Activated naive CD4-positive, alpha-beta T cell treated with anti-CD3 and anti-CD28 coated beads, Interleukin-2, amount 10 ng/mL, durations not matched to agents 7 days and 5 days (primary cell): ENCODE results near the gene SIPA1L3.

Experiments
- CTCF ChIA-PET: fragments of 350-600 bp; sonication (Branson Sonifier 250); formaldehyde crosslinking; loops from one replicate; lab custom pipeline; 2021; ENCODE audit warnings: antibody characterized with exemption; lab: Charles Lee
- DNase-seq: peaks from one replicate; pipeline ENCODE4 v3.0.0-alpha.2; 2020
- H3K27ac Mint-ChIP-seq: one replicate; pipeline ENCODE4 v1.8.0; 2021; ENCODE audit warnings: mild to moderate bottlenecking, moderate library complexity, mixed read lengths
- H3K27me3 Mint-ChIP-seq: one replicate; pipeline ENCODE4 v1.8.0; 2021; ENCODE audit warnings: mild to moderate bottlenecking, mixed read lengths
- H3K36me3 Mint-ChIP-seq: one replicate; pipeline ENCODE4 v1.8.0; 2021; ENCODE audit warnings: mixed read lengths
- H3K4me1 Mint-ChIP-seq: one replicate; pipeline ENCODE4 v1.8.0; 2021; ENCODE audit warnings: mixed read lengths
- H3K4me3 Mint-ChIP-seq: one replicate; pipeline ENCODE4 v1.8.0; 2021; ENCODE audit warnings: mild to moderate bottlenecking, moderate library complexity, mixed read lengths
- H3K9me3 Mint-ChIP-seq: one replicate; pipeline ENCODE4 v1.8.0; 2021; ENCODE audit warnings: mixed read lengths

The SIPA1L3 gene

DNA sequence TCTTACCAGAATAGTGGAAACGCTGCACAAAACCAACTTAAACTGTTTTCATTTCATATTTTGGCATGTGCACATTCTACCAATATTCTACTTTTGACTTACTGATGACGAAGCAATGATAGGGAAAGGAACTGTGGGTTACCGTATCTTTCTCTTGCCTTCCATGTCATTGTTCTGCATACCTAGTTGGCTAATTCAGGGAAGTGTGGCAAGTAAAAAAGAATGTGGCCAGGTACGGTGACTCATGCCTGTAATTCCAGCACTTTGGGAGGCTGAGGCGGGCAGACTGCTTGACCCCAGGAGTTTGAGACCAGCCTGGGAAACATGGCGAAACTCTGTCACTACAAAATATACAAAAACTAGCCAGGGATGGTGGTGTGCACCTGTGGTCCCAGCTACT, 108.2 kb downstream of the SIPA1L3 start:
- H3K27ac Mint-ChIP-seq: no peak overlapping the region
- no peaks in the 10 kb centered on the region for H3K27me3 Mint-ChIP-seq
- H3K4me1 Mint-ChIP-seq: no peaks in the 10 kb centered on the region
- H3K36me3 Mint-ChIP-seq: no peaks in the 10 kb centered on the region
- no peak for DNase-seq
- CTCF ChIA-PET: no interaction called here
- no peaks in the 10 kb centered on the region for H3K9me3 Mint-ChIP-seq
- H3K4me3 Mint-ChIP-seq: no peak overlapping the region

DNA sequence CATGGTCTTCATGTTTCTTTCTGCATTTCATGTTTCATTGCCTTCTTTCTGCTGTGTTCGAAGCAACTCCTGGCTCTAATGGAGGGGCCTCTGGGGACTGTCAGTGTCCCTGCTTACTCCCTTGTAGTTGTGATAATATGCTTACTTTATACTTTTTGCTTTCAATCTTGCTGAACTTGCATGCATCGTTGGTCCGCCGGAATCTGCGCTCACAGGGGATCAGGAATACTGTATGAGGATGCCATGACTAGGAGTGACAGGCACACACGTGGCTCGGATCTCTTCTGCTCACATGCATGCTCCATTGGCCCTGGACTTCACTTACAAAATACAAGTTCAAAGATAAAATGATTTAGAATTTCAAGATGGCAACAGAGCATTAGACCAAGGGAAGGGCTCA, 108.8 kb downstream of the SIPA1L3 start:
- DNase-seq: no peak
- Mint-ChIP-seq H3K9me3 (no peaks in the 10 kb centered on the region), H3K4me3 (no peak overlapping the region), H3K27ac (no peak overlapping the region), H3K36me3 (no peaks in the 10 kb centered on the region), H3K27me3 (no peaks in the 10 kb centered on the region), H3K4me1 (no peaks in the 10 kb centered on the region)
- CTCF ChIA-PET: interaction anchor here (0.7 kb wide), 1 partner anchor 9 kb away, joined by 3 read pairs; no protein-coding TSS in a partner anchor

DNA sequence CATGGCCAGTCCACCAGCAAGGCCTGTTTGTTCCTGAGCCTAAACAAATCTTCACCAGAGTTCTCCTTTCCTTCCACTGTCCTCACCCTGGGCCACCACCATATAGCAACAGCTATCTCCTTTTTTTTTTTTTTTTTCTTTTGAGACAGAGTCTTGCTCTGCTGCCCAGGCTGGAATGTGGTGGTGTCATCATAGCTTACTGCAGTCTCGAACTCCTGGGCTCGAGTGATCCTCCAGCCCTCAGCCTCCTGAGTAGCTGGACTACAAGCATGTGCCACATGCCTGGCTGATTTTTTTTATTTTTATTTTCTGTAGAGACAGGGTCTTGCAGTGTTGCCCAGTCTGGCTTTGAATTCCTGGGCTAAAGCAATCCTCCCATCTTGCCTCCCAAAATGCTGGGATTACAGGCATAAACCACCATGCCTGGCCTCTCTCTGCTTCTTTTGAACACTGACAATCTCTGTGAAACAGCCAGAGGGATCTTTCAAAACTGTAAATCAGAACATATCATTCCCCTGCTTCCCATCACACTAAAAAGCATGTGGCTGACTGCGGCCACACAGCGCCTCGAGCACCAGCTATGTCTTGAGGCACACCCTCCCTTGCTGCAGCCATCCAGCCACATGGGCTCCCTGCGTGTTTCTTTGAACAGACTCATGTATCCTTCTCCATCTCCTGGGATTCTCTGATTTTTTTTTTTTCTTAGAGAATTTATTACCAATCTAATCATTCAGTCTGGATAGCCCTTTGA, 110.6 kb downstream of the SIPA1L3 start:
- no peaks in the 10 kb centered on the region for H3K27me3 Mint-ChIP-seq
- DNase-seq: no peak
- CTCF ChIA-PET: no interaction called here
- no peak overlapping the region for H3K4me3 Mint-ChIP-seq
- H3K9me3 Mint-ChIP-seq: no peaks in the 10 kb centered on the region
- no peak overlapping the region for H3K27ac Mint-ChIP-seq
- H3K4me1 Mint-ChIP-seq: no peaks in the 10 kb centered on the region
- H3K36me3 Mint-ChIP-seq: no peaks in the 10 kb centered on the region

DNA sequence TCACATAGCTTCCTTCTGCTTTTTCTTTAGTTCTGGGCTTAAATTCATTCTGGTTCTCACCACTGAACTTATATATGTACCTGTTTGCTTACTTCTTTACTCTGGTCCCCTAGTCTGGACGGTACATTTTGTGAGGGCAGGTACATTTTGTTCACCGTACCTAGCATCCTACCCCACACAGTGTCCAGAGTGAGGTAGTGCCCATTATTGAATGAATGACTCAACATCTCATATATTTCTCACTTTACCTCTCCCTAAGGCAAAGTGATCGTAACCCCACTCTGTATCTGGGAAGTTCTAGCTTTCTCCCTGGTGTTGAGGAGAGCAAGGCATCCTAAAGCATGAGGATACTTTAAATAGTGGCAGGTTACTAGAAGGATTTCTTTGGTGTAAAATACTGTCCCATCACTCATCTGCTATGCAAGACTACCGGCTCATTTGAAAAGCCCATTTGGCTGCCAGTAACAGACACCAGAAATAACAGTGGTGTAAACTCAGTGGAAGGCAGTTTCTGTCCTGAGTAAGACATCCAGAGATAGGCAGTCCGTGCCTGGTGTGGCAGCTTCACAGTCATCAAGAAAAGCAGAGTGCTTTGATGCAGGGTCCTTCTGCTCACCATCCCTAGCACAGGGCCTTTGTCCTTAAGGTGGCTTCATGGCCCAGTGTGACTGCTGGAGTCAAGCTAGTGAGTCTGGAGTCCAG, 111.8 kb downstream of the SIPA1L3 start:
- CTCF ChIA-PET: interaction anchor here (0.7 to 0.8 kb wide), 2 partner anchors 116 to 808 kb away, joined by 3 to 4 read pairs; no protein-coding TSS in a partner anchor
- Mint-ChIP-seq H3K27ac (no peak overlapping the region), H3K4me1 (no peaks in the 10 kb centered on the region), H3K36me3 (no peaks in the 10 kb centered on the region), H3K27me3 (no peaks in the 10 kb centered on the region), H3K4me3 (no peak overlapping the region), H3K9me3 (no peaks in the 10 kb centered on the region)
- no peak for DNase-seq

DNA sequence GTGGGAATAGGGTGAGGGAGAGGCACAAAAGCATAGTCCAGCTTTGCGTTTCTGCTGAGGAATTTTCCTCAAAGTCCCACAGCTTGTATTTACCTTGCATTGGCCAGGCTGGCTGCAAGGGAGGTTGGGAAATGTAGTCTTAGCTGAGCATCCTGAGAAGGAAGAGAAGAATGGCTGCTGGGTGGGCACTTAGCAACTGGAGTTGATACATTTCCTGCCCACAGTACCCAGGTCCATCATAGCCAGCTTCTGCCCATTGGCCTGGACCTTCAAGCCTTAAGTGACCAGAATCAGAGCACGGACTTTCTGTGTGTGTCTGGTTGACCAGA, 112.4 kb downstream of the SIPA1L3 start:
- CTCF ChIA-PET: interaction anchor here (0.8 kb wide), 1 partner anchor 117 kb away, joined by 4 read pairs; no protein-coding TSS in a partner anchor
- no peak for DNase-seq
- Mint-ChIP-seq H3K36me3 (no peaks in the 10 kb centered on the region), H3K4me3 (no peak overlapping the region), H3K27me3 (no peaks in the 10 kb centered on the region), H3K27ac (no peak overlapping the region), H3K4me1 (no peaks in the 10 kb centered on the region), H3K9me3 (no peaks in the 10 kb centered on the region)

DNA sequence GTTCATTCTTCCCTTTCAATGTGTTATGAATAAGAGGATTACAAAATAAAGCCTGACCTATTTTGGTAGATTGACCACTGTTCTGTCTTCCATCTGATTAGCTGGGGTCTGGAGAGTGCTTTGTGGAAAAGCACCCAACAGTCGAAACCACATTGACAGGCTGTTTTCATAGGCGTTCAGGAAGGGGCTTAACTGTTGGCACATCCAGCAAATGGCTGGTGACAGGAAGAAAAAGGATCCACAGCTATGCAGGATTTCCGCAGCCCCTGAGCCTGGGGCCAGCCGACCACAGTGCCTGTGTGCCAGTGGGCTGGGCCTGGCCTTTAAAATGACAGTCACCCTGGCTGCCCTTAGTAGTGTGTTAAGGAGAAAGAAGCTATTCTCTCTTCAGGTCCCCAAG, 113.3 kb downstream of the SIPA1L3 start:
- H3K27me3 Mint-ChIP-seq: no peaks in the 10 kb centered on the region
- H3K4me3 Mint-ChIP-seq: no peak overlapping the region
- CTCF ChIA-PET: interaction anchor here (0.7 kb wide), 1 partner anchor 450 kb away, joined by 3 read pairs; no protein-coding TSS in a partner anchor
- no peaks in the 10 kb centered on the region for H3K9me3 Mint-ChIP-seq
- no peak overlapping the region for H3K27ac Mint-ChIP-seq
- no peaks in the 10 kb centered on the region for H3K4me1 Mint-ChIP-seq
- H3K36me3 Mint-ChIP-seq: no peaks in the 10 kb centered on the region
- DNase-seq: no peak

DNA sequence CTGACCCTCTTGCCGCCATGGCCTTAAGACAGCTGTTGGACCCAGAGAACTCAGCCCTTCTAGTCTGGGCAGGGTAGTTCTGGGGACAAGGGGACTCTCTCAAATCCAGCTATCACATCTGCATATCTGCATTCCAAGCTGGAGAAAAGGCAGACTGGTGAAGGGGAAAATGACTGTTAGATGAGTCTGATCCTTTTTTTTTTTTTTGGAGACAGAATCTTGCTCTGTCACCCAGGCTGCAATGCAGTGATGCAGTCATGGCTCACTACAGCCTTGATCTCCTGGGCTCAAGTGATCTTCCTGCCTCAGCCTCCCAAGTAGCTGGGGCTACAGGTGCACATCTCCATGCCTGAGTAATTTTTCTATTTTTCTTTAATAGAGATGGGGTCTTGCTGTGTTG, 114.3 kb downstream of the SIPA1L3 start:
- no peak for DNase-seq
- H3K4me1 Mint-ChIP-seq: no peaks in the 10 kb centered on the region
- no peaks in the 10 kb centered on the region for H3K36me3 Mint-ChIP-seq
- H3K4me3 Mint-ChIP-seq: no peak overlapping the region
- H3K27me3 Mint-ChIP-seq: no peaks in the 10 kb centered on the region
- CTCF ChIA-PET: interaction anchor here (0.6 kb wide), 1 partner anchor 23 kb away, joined by 3 read pairs; no protein-coding TSS in a partner anchor
- no peak overlapping the region for H3K27ac Mint-ChIP-seq
- H3K9me3 Mint-ChIP-seq: no peaks in the 10 kb centered on the region

DNA sequence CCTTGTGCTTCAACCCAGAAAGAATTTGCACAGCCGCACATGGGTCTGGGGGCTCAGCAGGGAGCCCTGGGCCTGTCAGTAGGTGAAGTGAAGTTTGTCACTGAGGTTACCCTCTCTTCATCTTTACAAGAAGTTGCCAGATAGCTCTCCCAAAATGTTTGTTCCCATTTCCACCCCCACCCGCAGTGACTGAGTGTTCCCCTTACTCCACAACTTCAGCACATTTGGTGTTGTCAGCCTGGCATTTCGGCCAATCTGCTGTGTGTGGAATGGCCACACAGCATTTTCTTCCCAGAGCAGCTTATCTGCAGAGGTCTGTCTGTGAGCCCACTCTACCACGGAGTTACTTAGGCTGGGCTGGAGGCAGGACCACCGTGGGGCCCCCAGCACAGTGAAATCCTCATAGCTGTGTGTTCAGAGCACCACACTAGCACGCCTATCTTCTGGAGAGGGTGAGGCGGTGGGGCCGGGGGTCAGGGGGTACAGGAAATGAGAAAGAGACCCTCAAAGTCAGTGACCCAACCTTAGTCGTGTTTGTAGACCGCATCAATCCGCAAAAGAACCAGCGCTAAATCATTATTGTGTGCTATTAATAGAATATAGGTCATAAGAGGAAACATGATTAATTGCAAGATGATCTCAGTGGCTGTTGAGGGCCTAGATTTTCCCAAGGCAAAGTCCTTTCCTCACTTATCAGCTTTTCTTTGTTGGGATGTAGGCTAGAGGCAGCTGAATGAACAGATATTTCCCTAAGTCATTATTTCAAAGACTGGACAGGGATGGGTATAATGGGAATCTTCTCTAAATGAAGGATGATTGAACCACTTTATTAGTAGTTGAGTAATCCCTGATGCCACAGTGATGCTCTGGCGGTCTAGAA, 116.0 kb downstream of the SIPA1L3 start:
- CTCF ChIA-PET: no interaction called here
- no peak for DNase-seq
- Mint-ChIP-seq H3K36me3 (no peaks in the 10 kb centered on the region), H3K4me1 (no peaks in the 10 kb centered on the region), H3K4me3 (no peak overlapping the region), H3K27me3 (no peaks in the 10 kb centered on the region), H3K27ac (no peak overlapping the region), H3K9me3 (no peaks in the 10 kb centered on the region)

DNA sequence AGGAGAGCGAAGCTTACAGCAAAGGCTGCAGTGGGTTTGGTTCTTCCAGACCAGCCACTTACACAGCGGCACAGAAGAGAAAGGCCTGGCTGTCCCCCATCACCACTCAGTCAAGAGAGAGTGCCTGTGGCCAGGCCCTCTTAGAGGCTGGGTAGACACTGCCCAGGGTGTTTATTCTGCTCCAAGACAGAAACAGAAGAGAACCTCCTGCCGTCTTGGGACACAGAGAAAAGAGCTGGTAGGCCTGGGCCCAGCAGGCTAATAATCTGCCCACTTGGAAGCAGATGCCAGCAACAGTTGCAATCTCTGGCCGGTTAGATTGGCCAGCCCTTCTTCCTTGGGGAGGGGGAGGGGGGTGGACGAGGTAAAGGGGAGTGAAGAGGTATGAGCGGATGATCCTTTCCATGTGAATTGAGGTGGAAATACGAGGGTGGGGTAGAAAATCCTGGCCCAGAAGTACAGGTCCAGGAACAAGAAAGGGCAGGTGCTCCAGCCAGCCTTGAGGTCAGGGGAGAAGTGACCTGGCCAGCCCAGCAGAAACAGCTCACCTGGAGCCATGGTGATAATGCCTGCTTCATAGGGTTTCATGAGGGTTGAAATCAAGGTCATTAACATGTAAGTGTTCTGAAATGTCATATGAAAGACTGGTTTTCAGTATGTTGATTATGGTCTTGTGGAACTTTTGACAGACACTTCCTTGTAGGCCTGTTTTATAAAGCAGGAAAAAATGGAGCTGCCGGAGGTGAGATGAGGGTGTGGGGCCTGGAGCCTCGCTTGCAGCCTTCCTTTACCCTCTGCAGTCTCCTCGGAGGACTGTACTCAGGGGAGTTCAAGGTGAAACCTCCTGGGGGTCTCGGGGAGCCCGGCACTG, 116.9 kb downstream of the SIPA1L3 start:
- no peak overlapping the region for H3K4me3 Mint-ChIP-seq
- no peaks in the 10 kb centered on the region for H3K27me3 Mint-ChIP-seq
- DNase-seq: no peak
- H3K36me3 Mint-ChIP-seq: no peaks in the 10 kb centered on the region
- CTCF ChIA-PET: no interaction called here
- no peaks in the 10 kb centered on the region for H3K4me1 Mint-ChIP-seq
- no peak overlapping the region for H3K27ac Mint-ChIP-seq
- no peaks in the 10 kb centered on the region for H3K9me3 Mint-ChIP-seq

DNA sequence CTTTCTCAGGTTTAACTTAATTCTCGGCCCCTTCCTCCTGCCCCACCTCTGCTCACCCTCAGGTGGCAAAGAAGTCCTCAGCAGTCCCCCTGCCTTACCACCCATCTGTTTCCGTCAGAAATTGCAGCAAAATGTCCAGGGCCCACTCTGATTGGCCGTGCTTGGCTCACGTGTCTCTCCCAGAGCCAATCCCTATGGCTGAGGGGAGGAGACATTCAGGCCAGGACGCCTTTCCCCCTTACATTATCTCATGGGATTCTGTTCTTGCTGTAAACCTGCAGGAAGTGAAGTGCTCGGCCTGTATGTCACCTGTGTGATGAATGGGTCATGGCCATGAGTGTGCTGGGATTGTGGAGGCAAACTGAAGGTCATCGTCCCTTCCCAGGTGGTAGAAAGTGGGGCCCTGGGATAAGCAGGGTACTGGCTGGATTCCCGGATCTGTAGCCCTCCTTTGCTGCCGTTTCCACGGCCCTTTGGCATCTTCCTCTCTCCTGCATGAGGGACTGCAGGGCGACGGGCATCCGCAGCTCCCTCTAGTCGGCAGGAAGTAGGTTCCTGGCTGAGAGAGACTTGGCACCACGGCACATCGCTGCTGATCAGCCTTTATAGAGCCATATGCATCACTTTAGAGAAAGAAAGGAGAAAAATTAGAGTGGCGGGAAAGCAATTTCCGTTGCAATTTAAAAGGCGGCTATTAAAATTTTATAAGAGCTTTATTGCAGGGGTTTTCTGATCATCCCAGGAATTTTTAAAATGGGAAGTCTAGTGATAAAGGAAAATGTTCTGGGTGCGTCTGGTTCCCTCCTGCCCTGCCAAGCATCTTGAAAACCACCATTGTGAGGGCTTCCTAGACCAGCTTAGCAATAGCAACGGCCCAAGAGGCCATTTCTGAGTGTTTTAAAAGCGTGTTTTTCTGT, 118.2 kb downstream of the SIPA1L3 start:
- CTCF ChIA-PET: no interaction called here
- no peak overlapping the region for H3K27ac Mint-ChIP-seq
- no peaks in the 10 kb centered on the region for H3K27me3 Mint-ChIP-seq
- H3K4me3 Mint-ChIP-seq: no peak overlapping the region
- H3K36me3 Mint-ChIP-seq: peaks cover 1% of the 10 kb centered on the region
- no peak for DNase-seq
- H3K9me3 Mint-ChIP-seq: no peaks in the 10 kb centered on the region
- H3K4me1 Mint-ChIP-seq: no peaks in the 10 kb centered on the region

DNA sequence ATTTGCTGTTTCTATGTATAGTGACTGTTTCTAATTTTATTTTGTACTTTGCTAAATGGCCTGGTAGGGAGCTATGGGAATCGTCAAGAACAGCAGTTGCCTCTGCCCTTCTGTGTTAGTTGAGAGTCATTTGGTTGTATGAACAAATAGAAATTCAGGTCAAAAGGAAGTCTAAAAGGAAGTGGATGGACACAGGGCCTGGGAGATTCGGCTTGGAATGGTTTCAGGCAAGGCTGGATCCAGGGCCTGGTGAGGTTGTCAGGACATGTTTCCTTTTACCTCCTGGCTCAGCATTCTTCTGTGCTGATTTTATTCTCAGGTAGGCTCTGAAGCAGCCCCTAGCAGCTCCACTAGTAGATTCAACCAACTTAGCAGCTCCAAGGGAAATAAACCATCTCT, 118.9 kb downstream of the SIPA1L3 start:
- no peak overlapping the region for H3K27ac Mint-ChIP-seq
- DNase-seq: no peak
- CTCF ChIA-PET: no interaction called here
- H3K36me3 Mint-ChIP-seq: peaks cover 6% of the 10 kb centered on the region
- H3K4me1 Mint-ChIP-seq: no peaks in the 10 kb centered on the region
- H3K27me3 Mint-ChIP-seq: no peaks in the 10 kb centered on the region
- no peaks in the 10 kb centered on the region for H3K9me3 Mint-ChIP-seq
- no peak overlapping the region for H3K4me3 Mint-ChIP-seq

DNA sequence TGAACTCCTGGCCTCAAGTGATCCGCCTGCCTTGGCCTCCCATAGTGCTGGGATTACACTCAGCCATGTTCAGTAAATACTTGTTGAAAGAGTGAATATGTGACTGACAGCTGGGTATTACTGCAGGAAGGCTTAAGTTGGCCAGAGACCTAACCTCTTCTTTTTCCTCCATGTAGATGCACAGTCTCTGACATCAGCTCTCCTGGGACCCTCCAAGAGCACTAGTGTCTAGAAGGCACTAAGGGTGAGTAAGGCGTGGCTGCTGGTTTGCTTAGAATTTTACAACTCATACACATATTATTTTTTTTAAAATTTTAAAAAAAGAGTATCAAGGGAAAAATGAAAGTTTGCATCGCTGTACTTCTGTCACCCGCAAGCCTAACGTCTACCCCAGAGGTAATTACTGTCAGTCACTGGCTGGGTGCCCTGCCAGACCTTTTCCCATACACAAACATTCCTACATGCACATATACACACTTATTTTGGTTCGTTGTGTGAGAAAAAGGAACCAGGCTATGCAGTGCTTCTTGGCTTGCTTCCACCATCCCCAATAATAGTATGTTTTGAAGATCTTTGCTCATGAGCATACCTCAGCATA, 122.0 kb downstream of the SIPA1L3 start:
- H3K36me3 Mint-ChIP-seq: peaks cover 12% of the 10 kb centered on the region
- H3K4me1 Mint-ChIP-seq: no peaks in the 10 kb centered on the region
- no peak overlapping the region for H3K27ac Mint-ChIP-seq
- H3K4me3 Mint-ChIP-seq: no peak overlapping the region
- no peak for DNase-seq
- peaks cover 1% of the 10 kb centered on the region for H3K9me3 Mint-ChIP-seq
- CTCF ChIA-PET: no interaction called here
- H3K27me3 Mint-ChIP-seq: no peaks in the 10 kb centered on the region
